Measurements from ENCODE around the gene ITFG2. TPM values are rescaled to one million over a fixed set of nuclear protein-coding genes. Genes with fewer than 3 reads are reported as not detected.

Gene ITFG2
- total RNA-seq, 1 experiment from 2014 or later, result 41.6 TPM

- H2BK15ac ChIP-seq (ENCODE audit: low read depth, low read length), result no peak overlapping the region
- H4K20me1 ChIP-seq (ENCODE audit: control insufficient read depth, insufficient read depth, insufficient read length), result no peaks in the 10 kb centered on the region
- WGBS (ENCODE audit: extremely low coverage, insufficient read length, low lambda C conversion rate), result no CpG with 5 or more reads among the region's 9 CpGs
- H3K4me3 Mint-ChIP-seq, result 0 out of 5 replicates have a peak overlapping the region, but pooled peaks of 1 of the 2 experiments have one; percentile 12
- H3K4me1 ChIP-seq (ENCODE audit: insufficient read depth, low read length), result no peaks in the 10 kb centered on the region
- no peak overlapping the region for H3K14ac ChIP-seq (ENCODE audit: insufficient read depth, low read length)
- no peak overlapping the region for H2AK5ac ChIP-seq (ENCODE audit: insufficient read length, low read length)
- H3K18ac ChIP-seq (ENCODE audit: insufficient read length, low read depth, low read length), result no peak overlapping the region
- H3K23me2 ChIP-seq (ENCODE audit: insufficient read length, low read depth, low read length, poor library complexity, severe bottlenecking), result no peaks in the 10 kb centered on the region
- no peak overlapping the region for H3K27ac Mint-ChIP-seq
- H3K9me3 ChIP-seq (ENCODE audit: control insufficient read depth, low read depth, low read length), result no peaks in the 10 kb centered on the region
- H3K56ac ChIP-seq (ENCODE audit: insufficient read length, low read depth, low read length), result no peak overlapping the region
- DNase-seq, result no peak
- no peak overlapping the region for H3K23ac ChIP-seq (ENCODE audit: insufficient read length, low read depth, low read length)
- H3K27me3 ChIP-seq (ENCODE audit: insufficient read depth, low read length), result no peaks in the 10 kb centered on the region
- H4K5ac ChIP-seq (ENCODE audit: insufficient read length, low read depth, low read length), result no peak overlapping the region
- no peak overlapping the region for H2BK120ac ChIP-seq (ENCODE audit: low read depth, low read length, poor library complexity, severe bottlenecking)
- no peak overlapping the region for H3T11ph ChIP-seq (ENCODE audit: low read length)
- no peaks in the 10 kb centered on the region for H3K27me3 Mint-ChIP-seq (ENCODE audit: low read depth)
- no peaks in the 10 kb centered on the region for H3K79me1 ChIP-seq (ENCODE audit: insufficient read depth, low read depth, low read length, poor library complexity, severe bottlenecking)
- H2BK20ac ChIP-seq (ENCODE audit: low read depth, low read length, poor library complexity, severe bottlenecking), result no peak overlapping the region
- no peak overlapping the region for H3K9ac ChIP-seq (ENCODE audit: extremely low read depth, insufficient read length, low read length)
- H2BK12ac ChIP-seq (ENCODE audit: insufficient read length, low read depth, low read length), result no peak overlapping the region
- H2AFZ ChIP-seq (ENCODE audit: low read length), result no peak overlapping the region
- H3K4ac ChIP-seq (ENCODE audit: low read depth, low read length), result no peak overlapping the region
- peaks cover 5 to 27% (median 16%) of the 10 kb centered on the region in 3 experiments; a peak in 6 of 7 replicates for H3K36me3 Mint-ChIP-seq (ENCODE audit: insufficient read depth in 1 of 3, low read depth in 3 of 3)
- no peak overlapping the region for H3K27ac ChIP-seq (ENCODE audit: insufficient read length, low read depth, low read length)
- no peaks in the 10 kb centered on the region for H3K79me2 ChIP-seq (ENCODE audit: insufficient read depth, low read length)
- peaks cover 17 to 29% of the 10 kb centered on the region in 2 experiments for H3K4me1 Mint-ChIP-seq
- no peak overlapping the region for H2BK5ac ChIP-seq (ENCODE audit: insufficient read length, low read length)
- no peaks in the 10 kb centered on the region for H3K9me3 Mint-ChIP-seq
- H3K4me2 ChIP-seq (ENCODE audit: insufficient read depth, insufficient read length, low read length), result no peak overlapping the region
- no peak overlapping the region for H4K91ac ChIP-seq (ENCODE audit: insufficient read length, low read depth, low read length)
- H4K8ac ChIP-seq (replicated peaks; ENCODE audit: insufficient read length, low read depth, low read length), result no peak overlapping the region
- no peak for TF ChIP-seq CTCF (conservative IDR thresholded peaks at IDR 0.05)
Observed at GRCh38 chr12:2833810-2834209, 21.3 kb downstream of the ITFG2 start.
